Testis (tissue), 2 donors: ENCODE measurements around the gene ATF2.

Source experiments
- POLR2A ChIP-seq: fragments of 450-650 bp; IDR thresholded peaks from one replicate; pipeline ENCODE4 v1.6.1; 2017; ENCODE audit warnings: antibody characterized with exemption, mild to moderate bottlenecking, moderate library complexity
- TF ChIP-seq, protein P1 (sequence below), 3 experiments: fragments of 450-650 bp in 2 of 3; fragments of 200-600 bp in 1 of 3; sonication (generic) in 1 of 3; IDR thresholded peaks; one replicate each; pipeline ENCODE4 v1.5.1; 2016 to 2019; ENCODE audit warnings: antibody characterized with exemption in 3 of 3, mild to moderate bottlenecking in 2 of 3, moderate library complexity in 1 of 3

DNA sequence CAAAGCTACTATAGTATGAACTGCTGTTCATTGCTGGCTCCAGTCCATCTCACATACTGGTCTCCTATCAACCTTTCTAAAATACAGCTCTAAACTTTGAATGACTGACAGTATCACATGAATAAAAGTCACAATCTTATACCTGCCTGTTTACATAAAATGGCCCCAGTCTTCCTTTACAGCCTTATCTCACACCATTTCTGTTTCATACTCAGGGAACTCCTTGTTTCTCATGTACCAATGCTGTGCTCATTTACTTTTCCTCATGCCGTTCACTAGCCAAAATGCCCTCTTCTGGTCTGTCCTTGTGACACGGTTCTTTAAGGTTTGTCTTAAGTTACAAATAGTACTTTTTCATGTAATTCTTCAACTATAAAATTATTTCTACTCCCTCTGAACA lies 7.3 kb upstream of the ATF2 start:
- TF ChIP-seq, protein P1, sequence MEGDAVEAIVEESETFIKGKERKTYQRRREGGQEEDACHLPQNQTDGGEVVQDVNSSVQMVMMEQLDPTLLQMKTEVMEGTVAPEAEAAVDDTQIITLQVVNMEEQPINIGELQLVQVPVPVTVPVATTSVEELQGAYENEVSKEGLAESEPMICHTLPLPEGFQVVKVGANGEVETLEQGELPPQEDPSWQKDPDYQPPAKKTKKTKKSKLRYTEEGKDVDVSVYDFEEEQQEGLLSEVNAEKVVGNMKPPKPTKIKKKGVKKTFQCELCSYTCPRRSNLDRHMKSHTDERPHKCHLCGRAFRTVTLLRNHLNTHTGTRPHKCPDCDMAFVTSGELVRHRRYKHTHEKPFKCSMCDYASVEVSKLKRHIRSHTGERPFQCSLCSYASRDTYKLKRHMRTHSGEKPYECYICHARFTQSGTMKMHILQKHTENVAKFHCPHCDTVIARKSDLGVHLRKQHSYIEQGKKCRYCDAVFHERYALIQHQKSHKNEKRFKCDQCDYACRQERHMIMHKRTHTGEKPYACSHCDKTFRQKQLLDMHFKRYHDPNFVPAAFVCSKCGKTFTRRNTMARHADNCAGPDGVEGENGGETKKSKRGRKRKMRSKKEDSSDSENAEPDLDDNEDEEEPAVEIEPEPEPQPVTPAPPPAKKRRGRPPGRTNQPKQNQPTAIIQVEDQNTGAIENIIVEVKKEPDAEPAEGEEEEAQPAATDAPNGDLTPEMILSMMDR (IDR thresholded peaks at IDR 0.05): no peak
- no peak for TF ChIP-seq POLR2A
